GM21737 (cell line): ENCODE data around the gene WDR90.
A peak's percentile ranks its signal among the peaks of the same experiment; 100 is the strongest.
"Not testable (repeated sequence)": the region's sequence is repeated elsewhere in the genome, so short reads cannot be mapped to it uniquely, and the experiment has no call there.

Experiments
- ATAC-seq: cut with Tn5 transposase; IDR thresholded peaks from one replicate; pipeline ENCODE4 v1.9.1; 2021; ENCODE audit warnings: mild to moderate bottlenecking, moderate library complexity; ENCODE audit not compliant: unreplicated experiment

WDR90 gene

DNA sequence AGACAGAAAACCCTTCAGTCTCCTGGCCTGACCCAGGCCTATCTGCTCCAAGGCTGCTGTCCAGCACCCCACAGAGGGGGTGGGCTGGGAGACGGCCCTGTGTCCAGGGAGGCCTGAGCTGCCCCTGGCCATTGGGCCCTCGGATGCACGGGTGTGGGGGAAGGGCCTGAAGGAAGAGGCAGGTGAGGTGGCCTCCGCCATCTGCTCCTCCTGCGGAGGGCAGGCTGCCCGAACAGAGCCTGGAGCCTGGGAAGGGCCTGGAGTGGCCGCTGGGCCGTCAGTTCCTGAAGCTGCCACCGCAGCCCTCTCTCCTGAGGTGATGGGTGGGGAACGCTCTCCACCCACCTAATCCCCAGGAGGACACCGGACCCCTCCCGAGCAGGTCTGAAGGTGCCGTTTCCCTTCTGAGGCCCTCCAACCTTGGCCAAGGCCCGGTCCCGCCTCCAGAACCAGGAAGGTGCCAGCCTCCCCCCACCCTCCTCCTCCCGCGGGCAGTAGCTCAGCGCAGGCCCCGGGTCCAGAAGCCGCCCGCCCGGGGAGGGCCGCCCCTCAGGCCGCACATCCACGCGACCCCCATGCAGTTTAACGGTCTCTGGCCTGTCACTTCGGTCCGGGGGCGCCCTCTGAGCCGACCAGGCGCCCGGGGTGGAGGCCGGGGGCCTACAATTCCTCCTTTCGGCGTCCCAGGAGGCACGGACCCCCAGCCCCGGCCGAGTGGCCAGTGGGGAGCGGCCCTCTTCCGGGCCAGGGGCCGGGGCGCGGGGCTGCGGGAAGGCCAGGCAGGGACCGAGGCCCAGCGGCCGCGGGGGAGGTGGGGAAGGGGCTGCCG lies 55.6 kb downstream of the WDR90 start:
- no peak for ATAC-seq

DNA sequence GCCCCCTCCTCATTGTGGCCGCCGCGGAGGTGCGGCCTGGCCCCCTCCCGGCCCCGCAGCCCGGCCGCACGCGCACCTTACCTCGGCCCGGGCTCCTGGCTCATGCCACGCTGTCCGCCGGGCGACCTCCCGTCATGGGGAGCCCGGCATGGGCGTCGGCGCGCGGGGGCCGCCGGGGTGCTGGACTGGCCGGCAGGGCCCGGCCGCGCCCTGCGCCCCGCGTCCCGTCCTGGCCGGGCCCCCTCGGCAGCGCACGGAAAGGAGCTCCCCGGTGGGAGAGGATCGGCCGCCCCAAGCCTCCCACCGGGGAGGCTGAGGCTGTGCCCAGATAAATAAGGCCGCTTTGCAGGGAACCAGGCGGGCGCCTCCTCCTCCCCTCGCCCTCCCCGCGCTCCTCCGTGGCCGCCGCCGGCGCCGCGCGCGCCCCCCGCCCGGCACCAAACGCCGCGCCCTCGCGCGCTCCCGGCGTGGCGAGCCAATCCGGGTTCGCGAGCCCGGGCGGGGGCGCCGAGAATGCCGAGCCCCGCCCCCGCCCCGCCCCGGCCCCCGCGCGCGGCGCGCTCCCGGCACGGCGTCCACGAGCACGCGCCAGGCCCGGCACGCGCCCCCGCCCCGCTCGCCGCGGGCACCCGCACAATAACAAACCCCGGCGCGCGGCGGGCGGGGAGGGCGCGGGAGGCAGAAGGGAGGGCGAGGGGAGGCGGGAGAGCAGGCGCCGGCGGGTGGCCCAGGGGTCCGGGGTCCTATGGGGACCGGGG lies 56.4 kb downstream of the WDR90 start, which contains the start of gene FBXL16:
Gene FBXL16, minus strand, starts transcription at position 371 of the 758 bp plus-strand sequence. CDS start 8,396 bp downstream, outside the sequence.
- ATAC-seq, result no peak

GRCh38 chr16:706189-707061 lies 57.3 kb downstream of the WDR90 start:
- no peak for ATAC-seq

DNA sequence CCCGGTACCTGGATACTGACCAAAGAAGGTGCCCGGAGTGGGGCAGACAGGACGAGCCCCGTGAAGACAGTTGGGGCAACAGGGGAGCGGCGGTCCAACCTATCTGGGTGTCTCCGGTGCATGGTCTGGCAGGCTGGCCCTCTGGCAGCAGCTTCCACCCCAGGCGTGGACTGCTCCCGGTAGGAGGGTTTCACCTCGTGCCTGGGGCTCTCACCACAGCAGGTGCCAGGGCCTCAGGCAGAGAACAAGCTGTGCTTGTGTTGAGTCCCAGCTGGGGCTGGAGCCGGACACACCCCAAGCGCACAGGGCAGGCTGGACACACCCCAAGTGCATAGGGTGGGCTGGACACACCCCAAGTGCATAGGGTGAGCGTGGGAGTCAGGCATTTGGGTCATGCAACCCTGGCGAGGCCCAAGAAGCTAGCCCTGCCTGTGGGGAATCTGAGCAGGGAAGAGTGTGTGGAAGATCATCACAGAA lies 57.9 kb downstream of the WDR90 start:
- no peak for ATAC-seq

DNA sequence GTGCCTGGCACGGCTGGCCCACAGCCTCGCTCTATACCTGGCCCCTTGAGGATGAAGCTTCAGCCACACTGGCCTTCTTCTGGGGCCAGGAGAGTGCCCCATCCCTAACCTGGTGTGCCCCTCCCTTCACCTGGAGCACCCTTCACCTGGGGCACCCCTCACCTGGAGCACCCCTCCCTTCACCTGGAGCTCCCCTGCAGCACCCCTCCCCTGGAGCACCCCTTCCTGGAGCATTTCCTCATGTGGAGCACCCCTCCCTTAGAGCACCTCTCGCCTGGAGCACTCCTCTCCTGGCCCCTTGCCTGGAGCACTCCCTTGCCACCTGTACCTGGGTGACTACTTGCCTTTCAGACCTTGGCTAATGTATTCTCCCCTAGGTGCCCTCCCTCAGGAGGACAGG lies 58.9 kb downstream of the WDR90 start:
- no peak for ATAC-seq

DNA sequence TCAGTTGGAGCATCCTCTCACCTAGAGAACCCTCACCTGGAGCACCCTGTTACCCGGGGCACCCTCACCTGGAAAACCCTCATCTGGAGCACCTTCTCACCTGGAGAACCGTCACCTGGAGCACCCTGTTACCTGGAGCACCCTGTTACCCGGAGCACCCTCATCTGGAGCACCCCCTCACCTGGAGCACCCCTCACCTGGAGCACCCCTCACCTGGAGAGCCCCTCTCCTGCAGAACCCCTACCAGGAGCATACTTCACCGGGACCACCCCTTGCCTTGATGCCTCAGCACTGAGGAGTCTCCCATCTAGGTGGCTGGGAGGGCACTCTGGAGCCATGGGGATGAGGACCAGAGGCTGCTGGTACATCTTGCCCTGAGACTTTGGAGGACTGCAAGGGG lies 59.8 kb downstream of the WDR90 start:
- ATAC-seq, result no peak

DNA sequence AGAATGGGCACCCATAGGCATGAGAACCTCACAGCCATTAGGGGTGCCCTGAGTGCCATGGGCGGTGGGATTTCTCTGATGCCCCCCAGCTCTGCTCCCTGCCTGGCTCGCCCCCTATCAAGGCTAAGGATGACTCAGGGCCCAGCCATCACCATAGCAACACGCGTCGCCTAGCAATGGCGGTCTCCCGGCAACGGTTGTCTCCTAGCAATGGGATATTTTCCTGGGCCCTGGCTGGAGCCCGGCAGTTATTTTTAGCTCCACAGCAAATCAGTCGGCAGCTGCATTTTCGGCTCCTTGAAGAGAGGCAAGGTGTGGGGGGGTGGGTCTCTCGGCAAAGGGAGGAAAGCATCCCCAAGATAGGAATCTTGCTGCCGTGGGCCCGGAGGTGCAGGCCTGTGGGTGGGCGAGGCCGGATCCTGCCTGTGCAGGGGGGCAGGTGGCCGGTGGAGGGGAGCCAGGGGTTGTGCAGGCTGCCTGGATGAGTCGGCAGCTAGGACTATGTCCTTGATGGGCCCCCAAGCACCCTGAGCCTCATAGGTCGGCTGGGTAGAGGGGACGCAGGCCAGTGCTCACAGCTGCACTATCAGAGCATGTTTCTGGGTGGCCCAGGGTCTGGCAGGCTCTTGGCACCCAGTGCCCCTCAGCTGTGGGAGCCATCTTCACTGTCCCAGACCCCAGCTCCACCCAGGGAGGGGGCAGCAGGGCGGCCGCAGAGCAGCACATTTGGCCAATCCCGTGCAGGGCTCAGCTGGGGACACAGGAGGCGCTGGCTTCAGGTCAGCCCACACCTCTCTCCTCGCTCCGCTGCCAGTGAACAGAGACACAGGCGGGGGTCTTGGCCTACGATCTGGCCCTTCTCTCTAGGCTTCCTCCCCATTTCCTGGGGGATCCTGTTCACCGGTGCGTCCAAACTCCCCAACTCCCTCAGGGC lies 60.7 kb downstream of the WDR90 start:
- no peak for ATAC-seq

- ATAC-seq, result no peak
These were observed 61.4 kb downstream of the WDR90 start for GRCh38 chr16:710500-711075.

DNA sequence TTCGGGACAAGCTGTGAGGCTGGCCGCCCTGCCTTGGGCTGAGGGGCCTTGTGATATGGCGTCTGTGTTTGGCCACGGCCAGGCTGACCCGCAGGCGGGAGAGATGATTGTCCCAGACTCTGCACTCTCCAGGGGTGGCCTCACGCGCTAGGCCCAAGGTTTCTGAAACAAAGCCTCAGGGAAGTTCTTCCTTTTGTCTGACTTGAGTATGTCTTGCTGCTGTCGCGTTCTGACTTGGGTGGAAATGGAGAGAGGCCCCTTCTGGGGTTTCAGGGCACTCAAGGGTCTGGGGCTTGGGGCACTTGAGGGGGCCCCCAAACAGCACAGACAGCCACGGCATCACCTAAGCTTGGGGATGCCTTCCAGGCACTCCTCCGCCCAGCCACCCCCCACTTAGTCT lies 61.9 kb downstream of the WDR90 start:
- no peak for ATAC-seq

GRCh38 chr16:711548-712320 lies 62.6 kb downstream of the WDR90 start:
- no peak for ATAC-seq

GRCh38 chr16:712740-713250 lies 63.6 kb downstream of the WDR90 start:
- not testable (repeated sequence) for ATAC-seq

DNA sequence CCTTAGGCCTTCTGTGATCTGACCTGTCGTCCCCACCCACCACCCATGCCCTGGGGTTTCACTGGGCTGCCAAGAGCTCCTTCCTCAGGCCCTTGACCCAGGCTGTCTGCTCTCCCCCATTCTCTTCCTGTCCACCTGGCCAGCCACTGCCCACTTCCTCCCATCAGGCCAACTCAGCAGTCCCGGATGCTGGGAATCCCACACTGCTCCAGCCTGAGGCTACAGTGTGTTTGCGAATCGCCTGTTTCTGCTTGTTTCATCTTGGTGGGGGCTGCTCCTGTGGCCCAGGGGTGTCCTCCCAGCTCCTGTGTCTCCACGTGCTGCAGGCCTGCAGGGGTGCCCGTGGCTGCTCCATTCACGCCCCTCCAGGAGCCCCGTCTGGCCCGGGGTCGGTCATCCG lies 64.9 kb downstream of the WDR90 start:
- ATAC-seq, result no peak

- peak; percentile 66 for ATAC-seq
These were observed 65.7 kb downstream of the WDR90 start, which contains the start of gene METRN for GRCh38 chr16:714558-715476. TSS of gene METRN (plus strand) at chr16:715118. CDS start at chr16:715290, 172 bp downstream.

DNA sequence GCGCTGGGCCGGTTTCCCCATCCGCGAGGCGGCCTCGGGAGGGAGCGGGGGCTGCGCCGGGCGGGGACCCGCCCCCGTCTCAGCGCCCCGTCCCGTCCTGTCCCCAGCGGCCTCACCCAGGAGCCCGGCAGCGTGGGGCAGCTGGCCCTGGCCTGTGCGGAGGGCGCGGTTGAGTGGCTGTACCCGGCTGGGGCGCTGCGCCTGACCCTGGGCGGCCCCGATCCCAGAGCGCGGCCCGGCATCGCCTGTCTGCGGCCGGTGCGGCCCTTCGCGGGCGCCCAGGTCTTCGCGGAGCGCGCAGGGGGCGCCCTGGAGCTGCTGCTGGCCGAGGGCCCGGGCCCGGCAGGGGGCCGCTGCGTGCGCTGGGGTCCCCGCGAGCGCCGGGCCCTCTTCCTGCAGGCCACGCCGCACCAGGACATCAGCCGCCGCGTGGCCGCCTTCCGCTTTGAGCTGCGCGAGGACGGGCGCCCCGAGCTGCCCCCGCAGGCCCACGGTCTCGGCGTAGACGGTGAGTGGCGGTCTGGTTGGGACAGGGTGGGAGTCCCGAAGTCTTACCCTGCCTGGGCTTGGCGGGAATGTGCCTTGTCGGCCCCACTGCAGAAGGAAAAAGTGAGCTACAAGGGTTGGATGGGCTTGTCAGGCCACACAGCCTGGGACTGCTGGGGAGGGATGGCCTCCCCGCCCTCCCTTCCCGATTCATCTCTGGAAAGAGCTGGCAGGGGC lies 66.5 kb downstream of the WDR90 start:
- ATAC-seq, result no peak

DNA sequence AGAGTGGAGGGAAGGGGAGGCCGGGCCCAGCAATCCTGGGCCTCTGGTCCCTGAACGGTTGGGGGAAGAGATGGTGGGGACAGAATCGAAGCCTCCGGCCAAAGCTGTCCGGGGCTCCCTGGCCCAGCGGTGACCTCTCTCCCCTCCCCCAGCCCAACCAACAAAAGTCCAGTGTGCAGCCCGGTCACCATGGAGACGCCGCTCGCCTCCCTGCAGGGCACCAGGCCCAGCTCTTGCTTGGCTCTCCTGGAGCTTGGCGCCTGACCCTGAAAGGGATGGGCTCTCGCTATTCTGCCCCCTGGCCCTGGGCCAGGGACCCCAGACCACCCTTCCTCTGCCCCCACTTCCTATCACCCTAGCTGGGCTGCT lies 67.0 kb downstream of the WDR90 start:
- ATAC-seq, result no peak

DNA sequence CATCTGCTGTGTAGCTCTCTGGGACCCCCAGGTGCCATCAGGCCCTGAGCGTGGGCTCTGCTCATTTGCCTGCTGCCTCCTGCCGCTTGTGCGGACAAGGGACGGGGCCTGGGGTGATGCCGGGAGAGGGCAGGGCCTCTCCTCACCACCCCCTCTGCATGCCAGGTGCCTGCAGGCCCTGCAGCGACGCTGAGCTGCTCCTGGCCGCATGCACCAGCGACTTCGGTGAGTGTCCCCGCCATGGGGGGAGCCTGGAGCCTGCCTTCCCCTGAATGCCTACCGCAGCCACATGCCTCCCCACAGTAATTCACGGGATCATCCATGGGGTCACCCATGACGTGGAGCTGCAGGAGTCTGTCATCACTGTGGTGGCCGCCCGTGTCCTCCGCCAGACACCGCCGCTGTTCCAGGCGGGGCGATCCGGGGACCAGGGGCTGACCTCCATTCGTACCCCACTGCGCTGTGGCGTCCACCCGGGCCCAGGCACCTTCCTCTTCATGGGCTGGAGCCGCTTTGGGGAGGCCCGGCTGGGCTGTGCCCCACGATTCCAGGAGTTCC lies 67.7 kb downstream of the WDR90 start:
- ATAC-seq, result no peak
